H9 (cell line): Measurements from ENCODE around the gene PLEKHM3. TPM values are rescaled to one million over a fixed set of nuclear protein-coding genes. Genes with fewer than 3 reads are reported as not detected.

ENCODE experiments used
- DNase-seq: peaks from one replicate; pipeline ENCODE4 v3.0.0-alpha.2; 2017
- H2AFZ ChIP-seq: one replicate; pipeline ENCODE4 v1.6.1; 2013; ENCODE audit warnings: mild to moderate bottlenecking, low read length, control low read depth, moderate library complexity
- H2AK5ac ChIP-seq: 2 replicates; pipeline ENCODE4 v1.6.1; 2013; ENCODE audit warnings: low read length, control low read depth, mixed read lengths; ENCODE audit not compliant: insufficient read length
- H2BK120ac ChIP-seq: one replicate; pipeline ENCODE4 v1.6.1; 2013; ENCODE audit warnings: low read depth, mild to moderate bottlenecking, low read length, control low read depth, inconsistent platforms; ENCODE audit not compliant: poor library complexity, severe bottlenecking
- H2BK12ac ChIP-seq: 2 replicates; pipeline ENCODE4 v1.6.1; 2013; ENCODE audit warnings: low read length, control low read depth, mixed read lengths, low read depth; ENCODE audit not compliant: insufficient read length
- H2BK15ac ChIP-seq: 2 replicates; pipeline ENCODE4 v1.6.1; 2013; ENCODE audit warnings: low read depth, low read length, control low read depth
- H2BK20ac ChIP-seq: one replicate; pipeline ENCODE4 v1.6.1; 2013; ENCODE audit warnings: low read depth, mild to moderate bottlenecking, low read length, control low read depth, inconsistent platforms; ENCODE audit not compliant: poor library complexity, severe bottlenecking
- H2BK5ac ChIP-seq: 2 replicates; pipeline ENCODE4 v1.6.1; 2013; ENCODE audit warnings: low read length, control low read depth, mixed read lengths; ENCODE audit not compliant: insufficient read length
- H3K14ac ChIP-seq: 2 replicates; pipeline ENCODE4 v1.6.1; 2013; ENCODE audit warnings: low read length, control low read depth; ENCODE audit not compliant: insufficient read depth
- H3K18ac ChIP-seq: 2 replicates; pipeline ENCODE4 v1.6.1; 2013; ENCODE audit warnings: low read depth, mild to moderate bottlenecking, mixed read lengths, low read length, control low read depth; ENCODE audit not compliant: insufficient read length
- H3K23ac ChIP-seq: 2 replicates; pipeline ENCODE4 v1.6.1; 2013; ENCODE audit warnings: low read length, control low read depth, mixed read lengths, low read depth; ENCODE audit not compliant: insufficient read length
- H3K23me2 ChIP-seq: 2 replicates; pipeline ENCODE4 v1.6.1; 2013; ENCODE audit warnings: low read depth, mild to moderate bottlenecking, mixed read lengths, low read length, control low read depth; ENCODE audit not compliant: insufficient read length, poor library complexity, severe bottlenecking
- H3K27ac ChIP-seq: 2 replicates; pipeline ENCODE4 v1.5.1; 2013; ENCODE audit warnings: low read length, control low read depth, mixed read lengths, low read depth; ENCODE audit not compliant: insufficient read length
- H3K27me3 ChIP-seq: 2 replicates; pipeline ENCODE4 v1.6.1; 2013; ENCODE audit warnings: low read length, control low read depth, inconsistent platforms; ENCODE audit not compliant: insufficient read depth
- H3K4ac ChIP-seq: 2 replicates; pipeline ENCODE4 v1.6.1; 2013; ENCODE audit warnings: low read depth, mild to moderate bottlenecking, control low read depth, inconsistent platforms, low read length, moderate library complexity
- H3K4me1 ChIP-seq: 2 replicates; pipeline ENCODE4 v1.6.1; 2013; ENCODE audit warnings: low read length, control low read depth, inconsistent platforms; ENCODE audit not compliant: insufficient read depth
- H3K4me2 ChIP-seq: 2 replicates; pipeline ENCODE4 v1.6.1; 2013; ENCODE audit warnings: low read length, control low read depth, mixed read lengths; ENCODE audit not compliant: insufficient read length, insufficient read depth
- H3K56ac ChIP-seq: 2 replicates; pipeline ENCODE4 v1.6.1; 2013; ENCODE audit warnings: low read depth, mild to moderate bottlenecking, mixed read lengths, low read length, control low read depth; ENCODE audit not compliant: insufficient read length
- H3K79me1 ChIP-seq: 2 replicates; pipeline ENCODE4 v1.6.1; 2013; ENCODE audit warnings: low read depth, mild to moderate bottlenecking, moderate library complexity, low read length, control low read depth, inconsistent platforms; ENCODE audit not compliant: insufficient read depth, poor library complexity, severe bottlenecking
- H3K79me2 ChIP-seq: 2 replicates; pipeline ENCODE4 v1.6.1; 2013; ENCODE audit warnings: low read length, control low read depth, inconsistent platforms; ENCODE audit not compliant: insufficient read depth
- H3K9ac ChIP-seq: 2 replicates; pipeline ENCODE4 v1.6.1; 2013; ENCODE audit warnings: low read length, control low read depth, mixed read lengths; ENCODE audit not compliant: insufficient read length; ENCODE audit errors: extremely low read depth
- H3K9me3 ChIP-seq: one replicate; pipeline ENCODE4 v1.6.1; 2013; ENCODE audit warnings: low read depth, low read length, inconsistent platforms; ENCODE audit not compliant: control insufficient read depth
- H3T11ph ChIP-seq: one replicate; pipeline ENCODE4 v1.6.1; 2013; ENCODE audit warnings: mild to moderate bottlenecking, low read length, control low read depth, inconsistent platforms
- H4K20me1 ChIP-seq: one replicate; pipeline ENCODE4 v1.6.1; 2013; ENCODE audit not compliant: control insufficient read depth, insufficient read length, insufficient read depth
- H4K5ac ChIP-seq: 2 replicates; pipeline ENCODE4 v1.6.1; 2013; ENCODE audit warnings: low read depth, mild to moderate bottlenecking, mixed read lengths, low read length, control low read depth; ENCODE audit not compliant: insufficient read length
- H4K8ac ChIP-seq: replicated peaks from 2 replicates; pipeline ENCODE4 v1.6.1; 2013; ENCODE audit warnings: low read length, control low read depth, mixed read lengths, low read depth; ENCODE audit not compliant: insufficient read length
- H4K91ac ChIP-seq: 2 replicates; pipeline ENCODE4 v1.6.1; 2013; ENCODE audit warnings: low read depth, mild to moderate bottlenecking, moderate library complexity, mixed read lengths, low read length, control low read depth; ENCODE audit not compliant: insufficient read length
- H3K27ac Mint-ChIP-seq, 3 experiments: 2 replicates in 2 of 3; 3 replicates in 1 of 3; pipeline ENCODE4 v1.8.0; 2020 to 2021; ENCODE audit warnings: mixed read lengths in 3 of 3, mild to moderate bottlenecking in 1 of 3, moderate library complexity in 1 of 3
- H3K27me3 Mint-ChIP-seq: 2 replicates; pipeline ENCODE4 v1.8.0; 2021; ENCODE audit warnings: low read depth, mild to moderate bottlenecking, moderate library complexity, mixed read lengths
- H3K36me3 Mint-ChIP-seq, 3 experiments: 2 replicates in 2 of 3; 3 replicates in 1 of 3; pipeline ENCODE4 v1.8.0; 2020 to 2021; ENCODE audit warnings: low read depth in 3 of 3, mixed read lengths in 3 of 3; ENCODE audit not compliant: insufficient read depth in 1 of 3
- H3K4me1 Mint-ChIP-seq, 2 experiments: 2 replicates each; pipeline ENCODE4 v1.8.0; 2020; ENCODE audit warnings: mixed read lengths in 2 of 2
- H3K4me3 Mint-ChIP-seq, 2 experiments: 2 replicates in 1 of 2; 3 replicates in 1 of 2; pipeline ENCODE4 v1.8.0; 2020 to 2021; ENCODE audit warnings: mild to moderate bottlenecking in 2 of 2, mixed read lengths in 2 of 2, moderate library complexity in 1 of 2
- H3K9me3 Mint-ChIP-seq, 2 experiments: 2 replicates in 1 of 2; 3 replicates in 1 of 2; pipeline ENCODE4 v1.8.0; 2020; ENCODE audit warnings: mild to moderate bottlenecking in 2 of 2, mixed read lengths in 2 of 2, moderate library complexity in 1 of 2
- whole genome bisulfite sequencing: extraction: QIAGEN DNeasy Blood & Tissue Kit; methylation state at CpG from one replicate; pipeline ENCODE4 v1.1.7; 2013; ENCODE audit warnings: missing lambda C conversion rate, low lambda C conversion rate, mixed read lengths; ENCODE audit not compliant: insufficient read length; ENCODE audit errors: extremely low coverage; 5-methylcytosine and 5-hydroxymethylcytosine counted together
- total RNA-seq: library from RNA; stranded (reverse); gene quantifications from 2 replicates; pipeline ENCODE4 v1.2.1, GENCODE V29; 2021
- TF ChIP-seq, protein P1 (sequence below): fragments of 200-600 bp; sonication (generic); conservative IDR thresholded peaks from 3 replicates; pipeline ENCODE4 v1.8.0; 2021; ENCODE audit warnings: antibody characterized with exemption, mild to moderate bottlenecking

The PLEKHM3 gene
- total RNA-seq, 1 experiment from 2014 or later: 7.5 TPM

DNA sequence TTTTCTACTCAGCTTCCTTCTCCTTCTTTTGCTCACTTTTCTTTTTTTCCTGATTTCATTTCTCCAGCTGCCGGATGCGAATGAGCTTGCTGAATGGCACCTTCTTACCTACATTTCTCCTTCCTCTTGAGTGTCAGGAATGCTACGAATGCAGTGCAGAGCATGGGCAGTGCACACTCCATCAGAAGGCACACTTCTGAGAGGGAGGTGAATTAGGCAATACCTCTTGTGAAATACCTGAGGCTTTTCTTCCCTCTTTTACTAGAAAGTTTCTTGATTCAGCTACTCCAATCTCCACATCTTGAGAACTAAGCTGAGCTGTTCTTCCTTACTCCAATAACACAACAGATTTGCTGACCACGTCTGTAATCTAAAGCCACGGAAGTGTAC, 51.1 kb downstream of the PLEKHM3 start:
- no CpG with 5 or more reads among the region's 5 CpGs for WGBS
- peaks cover 3% of the 10 kb centered on the region; the same call in 1 of the 2 replicates for H3K4me1 ChIP-seq
- H3K18ac ChIP-seq: no peak overlapping the region
- Mint-ChIP-seq H3K4me3 (no peak overlapping the region), H3K4me1 (peaks cover 43 to 44% of the 10 kb centered on the region in 2 experiments), H3K9me3 (no peaks in the 10 kb centered on the region), H3K27me3 (no peaks in the 10 kb centered on the region), H3K27ac (peak overlapping the region in 1 of 3 experiments; percentile 78; a peak in 2 of 7 replicates), H3K36me3 (no peaks in the 10 kb centered on the region)
- DNase-seq: no peak
- no peak overlapping the region for H2BK12ac ChIP-seq
- H3K23ac ChIP-seq: no peak overlapping the region
- no peak overlapping the region for H3K4me2 ChIP-seq
- no peaks in the 10 kb centered on the region for H3K27me3 ChIP-seq
- H4K91ac ChIP-seq: no peak overlapping the region
- no peak overlapping the region for H4K8ac ChIP-seq
- no peak overlapping the region for H3K27ac ChIP-seq
- H4K5ac ChIP-seq: no peak overlapping the region
- no peak overlapping the region for H2AFZ ChIP-seq
- peak overlapping the region; percentile 15 for H3K9ac ChIP-seq
- H2BK15ac ChIP-seq: no peak overlapping the region
- H4K20me1 ChIP-seq: no peaks in the 10 kb centered on the region
- H2BK120ac ChIP-seq: no peak overlapping the region
- H3K14ac ChIP-seq: no peak overlapping the region
- no peak overlapping the region for H3K56ac ChIP-seq
- no peaks in the 10 kb centered on the region for H3K9me3 ChIP-seq
- no peak overlapping the region for H3T11ph ChIP-seq
- H2BK5ac ChIP-seq: no peak overlapping the region
- no peaks in the 10 kb centered on the region for H3K23me2 ChIP-seq
- no peaks in the 10 kb centered on the region for H3K79me2 ChIP-seq
- TF ChIP-seq, protein P1, sequence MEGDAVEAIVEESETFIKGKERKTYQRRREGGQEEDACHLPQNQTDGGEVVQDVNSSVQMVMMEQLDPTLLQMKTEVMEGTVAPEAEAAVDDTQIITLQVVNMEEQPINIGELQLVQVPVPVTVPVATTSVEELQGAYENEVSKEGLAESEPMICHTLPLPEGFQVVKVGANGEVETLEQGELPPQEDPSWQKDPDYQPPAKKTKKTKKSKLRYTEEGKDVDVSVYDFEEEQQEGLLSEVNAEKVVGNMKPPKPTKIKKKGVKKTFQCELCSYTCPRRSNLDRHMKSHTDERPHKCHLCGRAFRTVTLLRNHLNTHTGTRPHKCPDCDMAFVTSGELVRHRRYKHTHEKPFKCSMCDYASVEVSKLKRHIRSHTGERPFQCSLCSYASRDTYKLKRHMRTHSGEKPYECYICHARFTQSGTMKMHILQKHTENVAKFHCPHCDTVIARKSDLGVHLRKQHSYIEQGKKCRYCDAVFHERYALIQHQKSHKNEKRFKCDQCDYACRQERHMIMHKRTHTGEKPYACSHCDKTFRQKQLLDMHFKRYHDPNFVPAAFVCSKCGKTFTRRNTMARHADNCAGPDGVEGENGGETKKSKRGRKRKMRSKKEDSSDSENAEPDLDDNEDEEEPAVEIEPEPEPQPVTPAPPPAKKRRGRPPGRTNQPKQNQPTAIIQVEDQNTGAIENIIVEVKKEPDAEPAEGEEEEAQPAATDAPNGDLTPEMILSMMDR: no peak
- H3K79me1 ChIP-seq: no peaks in the 10 kb centered on the region
- no peak overlapping the region for H2AK5ac ChIP-seq
- no peak overlapping the region for H2BK20ac ChIP-seq
- H3K4ac ChIP-seq: no peak overlapping the region
